Stimulated activated CD4-positive, alpha-beta T cell treated with anti-CD3 and anti-CD28 coated beads, Interleukin-15, amount 100 ng/mL, for 1 hour (primary cell): ENCODE data around the gene LMX1A.

Experiments
- DNase-seq, 2 donors: peaks; one replicate each; pipeline ENCODE4 v3.0.0-alpha.2; 2020; ENCODE audit warnings: low read depth in 1 of 2, low spot score in 1 of 2

The LMX1A gene

DNA sequence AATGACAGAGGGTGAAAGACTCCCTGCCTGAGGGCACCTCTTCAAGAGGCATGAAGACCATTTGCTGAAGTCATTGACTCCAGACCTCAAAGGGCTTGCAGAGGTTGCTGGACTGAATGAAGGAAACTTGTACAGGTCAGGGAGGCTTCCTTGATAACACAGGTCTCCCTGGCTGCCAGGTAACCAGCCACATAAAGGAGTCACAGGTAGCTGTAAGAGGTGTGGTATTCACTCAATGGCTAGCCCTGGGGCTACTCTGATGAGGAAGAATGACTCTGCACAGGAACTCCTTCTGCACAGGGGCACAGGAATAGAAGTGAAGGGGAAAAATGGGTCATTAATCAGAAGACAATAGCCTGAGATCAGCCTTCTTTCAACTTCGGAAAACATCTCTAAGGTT, 187.5 kb downstream of the LMX1A start:
- no peak for DNase-seq

DNA sequence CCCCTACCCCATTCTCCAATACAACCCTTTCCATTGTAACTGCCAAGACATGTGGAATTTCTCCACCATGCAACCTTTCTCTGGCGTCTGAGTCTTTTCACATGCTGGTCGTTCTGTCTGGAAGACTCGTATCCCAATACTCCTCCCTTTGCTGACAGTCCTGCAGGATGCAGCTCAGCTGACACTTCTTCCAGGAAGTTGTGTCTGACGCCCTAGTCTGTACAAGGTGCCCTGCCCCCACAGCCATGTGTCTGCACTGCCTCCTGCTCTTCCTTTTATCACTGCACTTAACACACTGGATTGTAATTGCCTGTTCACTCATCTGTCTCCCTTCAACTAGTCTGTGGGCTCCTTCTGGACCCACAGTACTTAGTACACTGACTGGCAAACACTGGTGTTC, 188.0 kb downstream of the LMX1A start:
- DNase-seq: no peak

DNA sequence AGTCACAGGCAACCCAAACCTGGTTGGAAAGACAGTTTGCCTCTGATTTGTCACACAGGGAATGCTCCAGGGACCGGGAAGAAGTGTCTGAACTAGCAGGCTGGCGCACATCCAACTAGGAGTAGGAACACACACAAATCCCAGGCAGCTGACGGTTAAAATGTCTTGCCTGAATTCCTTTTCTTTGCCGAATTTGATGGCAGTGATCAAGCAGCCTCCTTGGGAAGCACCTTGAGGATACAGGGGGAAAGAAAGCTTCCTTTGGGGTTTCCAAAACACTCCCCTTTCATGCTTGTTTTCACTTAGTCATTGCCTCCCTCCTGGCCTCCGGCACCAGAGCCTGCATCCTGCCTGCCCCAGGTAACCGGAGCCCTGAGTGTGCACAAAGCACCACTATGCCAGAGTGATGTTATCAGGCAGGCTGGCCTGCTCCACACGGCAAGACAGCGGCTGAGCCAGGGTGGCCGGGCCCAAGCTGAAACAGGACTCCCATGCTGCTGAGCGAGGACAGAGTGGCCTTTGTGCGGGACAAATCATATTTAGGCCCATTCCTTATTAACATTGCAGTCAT, 193.8 kb downstream of the LMX1A start:
- no peak for DNase-seq

DNA sequence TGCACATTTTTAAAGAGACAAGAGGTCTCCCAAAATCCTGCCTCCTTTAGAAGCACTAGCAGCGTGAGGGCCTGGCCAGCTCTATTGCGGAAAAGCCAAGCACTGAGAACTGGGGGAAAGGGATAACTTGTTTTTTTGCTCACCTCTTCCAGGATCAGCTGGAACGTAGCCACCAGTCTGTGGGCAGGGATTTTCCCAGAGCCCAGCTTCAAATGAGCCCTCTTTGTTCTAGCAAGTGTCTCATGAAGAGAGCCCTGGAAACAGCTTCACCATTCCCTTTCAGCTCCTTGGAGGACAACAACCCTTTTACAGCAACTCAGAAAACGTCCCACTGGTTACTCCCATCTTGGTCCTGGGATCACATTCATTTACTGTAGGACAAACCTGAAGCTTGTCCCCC, 195.4 kb downstream of the LMX1A start:
- DNase-seq: no peak

DNA sequence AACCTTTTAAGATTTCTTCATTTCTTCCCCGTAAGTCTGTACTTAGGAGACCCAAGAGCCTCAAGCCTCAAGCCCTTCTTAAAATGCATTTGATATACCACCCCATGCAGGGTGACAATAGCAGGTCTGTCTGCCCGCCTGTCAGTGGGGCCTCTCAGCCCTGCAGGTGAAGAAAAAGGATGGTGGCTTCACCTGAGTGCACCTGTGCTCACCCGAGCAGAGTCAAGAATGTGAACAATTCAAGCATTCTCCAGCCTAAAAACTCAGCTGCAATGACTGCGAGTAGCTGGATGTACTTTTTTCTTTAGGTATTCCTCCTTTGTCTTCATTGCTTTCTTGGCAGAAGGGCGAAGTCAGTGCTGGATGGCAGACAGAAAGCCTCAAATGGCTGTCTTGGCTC, 203.3 kb downstream of the LMX1A start:
- DNase-seq: no peak

DNA sequence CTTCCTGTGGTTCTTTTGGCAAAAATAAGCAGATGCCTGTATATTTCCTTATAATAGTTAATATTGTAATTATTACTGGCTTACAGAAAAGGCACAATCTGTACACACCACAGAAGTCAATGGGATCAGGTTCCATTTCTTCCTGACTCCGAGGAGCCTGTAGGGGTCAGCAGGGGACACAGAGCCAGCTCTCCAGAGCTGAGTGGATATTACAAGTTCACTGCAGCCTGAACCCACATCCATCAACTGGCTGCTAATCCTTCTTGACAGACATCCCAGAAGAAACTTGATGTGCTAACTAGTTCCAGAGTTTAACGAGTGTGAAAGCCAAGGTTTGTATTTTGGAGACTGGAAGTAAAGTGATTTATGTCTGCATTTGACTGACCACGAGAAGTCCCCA, 203.8 kb downstream of the LMX1A start:
- DNase-seq: no peak

DNA sequence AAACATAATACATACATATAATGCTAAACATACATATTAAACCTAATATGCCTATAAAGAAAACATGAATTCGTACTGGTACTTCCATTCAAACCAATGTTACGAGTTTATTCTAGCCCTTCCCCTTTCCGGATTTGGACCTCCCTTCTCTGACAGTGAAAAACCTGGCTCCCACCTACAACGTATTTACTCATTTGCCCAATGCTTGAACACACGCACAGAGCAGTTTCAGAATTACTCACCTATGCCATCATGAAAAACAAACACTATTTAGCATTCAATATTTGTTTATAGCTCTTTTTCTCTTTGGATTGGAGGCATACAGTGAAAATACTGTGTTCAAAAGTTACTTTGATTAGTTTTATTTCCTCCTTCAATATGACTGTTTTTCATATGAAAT, 204.4 kb downstream of the LMX1A start:
- no peak for DNase-seq
